B cell (primary cell): ENCODE data around the gene CRY1. TPM values are rescaled to one million over a fixed set of nuclear protein-coding genes. Genes with fewer than 3 reads are reported as not detected.

Experiments used
- ATAC-seq: fragments of 200-7000 bp; cut with Tn5 transposase; one replicate; pipeline ENCODE4 v1.10.0; 2021; ENCODE audit warnings: low read depth, mild to moderate bottlenecking, moderate number of reproducible peaks, moderate library complexity
- CTCF ChIA-PET: fragments of 350-600 bp; sonication (Branson Sonifier 250); formaldehyde crosslinking; loops from one replicate; lab custom pipeline; 2021; ENCODE audit warnings: antibody characterized with exemption, inconsistent platforms; lab: Charles Lee
- POLR2A ChIA-PET: fragments of 350-600 bp; sonication (Branson Sonifier 250); formaldehyde crosslinking; loops from one replicate; lab custom pipeline; 2021; ENCODE audit warnings: antibody characterized with exemption; lab: Charles Lee
- DNase-seq: peaks from one replicate; pipeline ENCODE4 v3.0.0; 2013
- H2AFZ ChIP-seq: 2 replicates; pipeline ENCODE4 v1.6.1; 2012; ENCODE audit warnings: mild to moderate bottlenecking, low read depth, low read length; ENCODE audit not compliant: insufficient read depth, poor library complexity, severe bottlenecking
- H3K27ac ChIP-seq, 2 donors: 1 replicate in 1 of 2; 2 replicates in 1 of 2; pipeline ENCODE4 v1.5.1; 2012 to 2013; ENCODE audit warnings: low read length in 2 of 2, mild to moderate bottlenecking in 2 of 2, moderate library complexity in 1 of 2
- H3K27me3 ChIP-seq, 4 experiments: fragments of 200-600 bp in 1 of 4; sonication (generic) in 1 of 4; replicated peaks in 1 of 4; 1 replicate in 2 of 4; 2 replicates in 2 of 4; pipeline versions ENCODE4 v1.6.1 to v1.7.0; 2013 to 2016; ENCODE audit warnings: low read length in 3 of 4, mild to moderate bottlenecking in 2 of 4, mixed read lengths in 1 of 4, moderate library complexity in 1 of 4; ENCODE audit not compliant: insufficient read depth in 4 of 4, control insufficient read depth in 3 of 4; ENCODE audit errors: control extremely low read depth in 1 of 4
- H3K36me3 ChIP-seq, 2 experiments: replicated peaks in 1 of 2; 1 replicate in 1 of 2; 2 replicates in 1 of 2; pipeline versions ENCODE4 v1.6.1 to v1.7.1; 2013; ENCODE audit warnings: low read length in 1 of 2; ENCODE audit not compliant: insufficient read depth in 2 of 2, control insufficient read depth in 1 of 2; ENCODE audit errors: control extremely low read depth in 1 of 2, extremely low read depth in 1 of 2
- H3K4me1 ChIP-seq, 2 donors: fragments of 200-600 bp in 1 of 2; sonication (generic) in 1 of 2; 1 replicate in 1 of 2; 2 replicates in 1 of 2; pipeline versions ENCODE4 v1.5.1 to v1.6.1; 2013 to 2017; ENCODE audit warnings: low read length in 2 of 2; ENCODE audit not compliant: control insufficient read depth in 2 of 2, insufficient read depth in 2 of 2
- H3K4me2 ChIP-seq: replicated peaks from 2 replicates; pipeline ENCODE3; 2012; ENCODE audit warnings: mild to moderate bottlenecking, low read depth, low read length; ENCODE audit not compliant: poor library complexity, severe bottlenecking
- H3K4me3 ChIP-seq, 5 experiments: fragments of 200-600 bp in 1 of 5; sonication (generic) in 1 of 5; 1 replicate in 3 of 5; 2 replicates in 2 of 5; pipeline versions ENCODE4 v1.5.1 to v1.7.0; 2011 to 2016; ENCODE audit warnings: low read length in 4 of 5, mild to moderate bottlenecking in 4 of 5, low read depth in 2 of 5, control low read depth in 1 of 5, moderate library complexity in 1 of 5; ENCODE audit not compliant: insufficient read depth in 1 of 5; ENCODE audit errors: control extremely low read depth in 1 of 5, extremely low read depth in 1 of 5
- H3K79me2 ChIP-seq: fragments of 200-600 bp; sonication (generic); one replicate; pipeline ENCODE4 v1.6.0; 2016; ENCODE audit warnings: low read length; ENCODE audit not compliant: control insufficient read depth, insufficient read depth
- H3K9ac ChIP-seq: fragments of 200-600 bp; sonication (generic); 2 replicates; pipeline ENCODE4 v1.6.1; 2017; ENCODE audit warnings: mild to moderate bottlenecking, low read length, moderate library complexity
- H3K9me3 ChIP-seq, 3 donors: one replicate each; pipeline versions ENCODE4 v1.6.1 to v1.7.1; 2013; ENCODE audit warnings: low read length in 2 of 3; ENCODE audit not compliant: control insufficient read depth in 2 of 3, insufficient read depth in 1 of 3; ENCODE audit errors: control extremely low read depth in 1 of 3
- H4K20me1 ChIP-seq: 2 replicates; pipeline ENCODE4 v1.6.0; 2012; ENCODE audit warnings: mild to moderate bottlenecking, low read length; ENCODE audit not compliant: insufficient read depth, control insufficient read depth, poor library complexity, severe bottlenecking
- H3K27ac Mint-ChIP-seq: one replicate; pipeline ENCODE4 v1.8.0; 2021; ENCODE audit warnings: mixed read lengths
- H3K27me3 Mint-ChIP-seq: one replicate; pipeline ENCODE4 v1.8.0; 2021; ENCODE audit warnings: mixed read lengths
- H3K4me1 Mint-ChIP-seq: one replicate; pipeline ENCODE4 v1.8.0; 2021; ENCODE audit warnings: mixed read lengths
- H3K4me3 Mint-ChIP-seq: one replicate; pipeline ENCODE4 v1.8.0; 2021; ENCODE audit warnings: mixed read lengths
- H3K9me3 Mint-ChIP-seq: one replicate; pipeline ENCODE4 v1.8.0; 2022; ENCODE audit warnings: mixed read lengths; ENCODE audit not compliant: insufficient read depth
- CTCF ChIP-seq: fragments of 200-600 bp; IDR thresholded peaks from one replicate; pipeline ENCODE4 v1.8.0; 2022; ENCODE audit warnings: antibody characterized with exemption, mild to moderate bottlenecking
- EZH2 ChIP-seq: IDR thresholded peaks from 2 replicates; pipeline ENCODE4 v1.6.1; 2012; ENCODE audit warnings: borderline replicate concordance, low read depth, mild to moderate bottlenecking, moderate library complexity, low read length; ENCODE audit not compliant: insufficient read depth, poor library complexity, severe bottlenecking
- WGBS: methylation state at CpG from one replicate; pipeline ENCODE4 v1.1.5; 2013; ENCODE audit warnings: missing lambda C conversion rate; ENCODE audit not compliant: insufficient coverage; 5-methylcytosine and 5-hydroxymethylcytosine counted together
- intact Hi-C: fragments of 100-400 bp; cut with micrococcal nuclease; formaldehyde crosslinking; loops from one replicate; pipeline ENCODE4 v1.10.0; 2022
- polyA plus RNA-seq: library from polyadenylated mRNA; depleted of rRNA; stranded (reverse); fragments of >200 nt; gene quantifications from 2 replicates; pipeline ENCODE4 v1.2.3, GENCODE V29; 2012
- total RNA-seq, 2 donors: library from RNA; stranded (reverse); fragments of 120-200 nt in 1 of 2; gene quantifications; 1 replicate in 1 of 2; 2 replicates in 1 of 2; pipeline versions ENCODE4 v1.2.3 to v1.2.4, GENCODE V29; 2013 to 2022

CRY1 gene
- total and polyA plus RNA-seq, 2 donors (not counting 1 experiment from before 2014, with no cell fraction given) = 2.4 to 8.8 TPM

- Mint-ChIP-seq H3K4me1 (peaks cover 18% of the 10 kb centered on the region), H3K27me3 (peaks cover 4% of the 10 kb centered on the region), H3K9me3 (peaks cover 10% of the 10 kb centered on the region), H3K4me3 (no peak overlapping the region), H3K27ac (no peak overlapping the region)
- Histone ChIP-seq H3K4me2 (no peak overlapping the region), H2AFZ (no peak overlapping the region), H3K9me3 (peaks cover 0 to 12% (median 0%) of the 10 kb centered on the region in 3 donors), H4K20me1 (peaks cover 3% of the 10 kb centered on the region), H3K27ac (no peak overlapping the region), H3K4me1 (peaks cover 9 to 12% of the 10 kb centered on the region in 2 donors), H3K36me3 (no peaks in the 10 kb centered on the region), H3K27me3 (no peaks in the 10 kb centered on the region), H3K79me2 (peaks cover 4% of the 10 kb centered on the region), H3K4me3 (no peak overlapping the region), H3K9ac (no peak overlapping the region)
- WGBS = 92% methylated on average over 2 of the region's 12 CpGs
- peak; percentile 10 for DNase-seq
- intact Hi-C loops = no loop called here
- ChIA-PET CTCF (interaction anchor here (0.6 to 0.7 kb wide), 3 partner anchors 43 to 364 kb away, joined by 3 to 4 read pairs (median 3); no protein-coding TSS in a partner anchor), POLR2A (no interaction called here)
- no peak for TF ChIP-seq EZH2
- TF ChIP-seq CTCF = no peak
- no peak for ATAC-seq
Observed at GRCh38 chr12:106953352-106954250, 139.7 kb downstream of the CRY1 start.

GRCh38 chr12:106950591-106950990, 142.8 kb downstream of the CRY1 start:
- H3K9me3 ChIP-seq = peaks cover 0 to 12% (median 0%) of the 10 kb centered on the region in 3 donors
- H3K4me3 ChIP-seq = no peak overlapping the region
- peaks cover 9% of the 10 kb centered on the region for H3K27me3 Mint-ChIP-seq
- no peak overlapping the region for H2AFZ ChIP-seq
- H4K20me1 ChIP-seq = no peaks in the 10 kb centered on the region
- peaks cover 0 to 8% of the 10 kb centered on the region in 2 donors for H3K4me1 ChIP-seq
- 60% methylated on average over 1 of the region's 5 CpGs for WGBS
- POLR2A ChIA-PET = no interaction called here
- CTCF ChIA-PET = no interaction called here
- no peak overlapping the region for H3K9ac ChIP-seq
- ATAC-seq = no peak
- DNase-seq = no peak
- peaks cover 14% of the 10 kb centered on the region for H3K9me3 Mint-ChIP-seq
- no peak overlapping the region for H3K27ac Mint-ChIP-seq
- no peak for TF ChIP-seq CTCF
- TF ChIP-seq EZH2 = no peak
- no peak overlapping the region for H3K4me3 Mint-ChIP-seq
- no peak overlapping the region for H3K27ac ChIP-seq
- no peak overlapping the region for H3K4me2 ChIP-seq
- peaks cover 0 to 6% (median 1%) of the 10 kb centered on the region in 4 experiments for H3K27me3 ChIP-seq
- H3K4me1 Mint-ChIP-seq = no peaks in the 10 kb centered on the region
- no peaks in the 10 kb centered on the region for H3K36me3 ChIP-seq
- H3K79me2 ChIP-seq = no peaks in the 10 kb centered on the region
- intact Hi-C loops = no loop called here
